Activated T-helper 1 cell treated with Interleukin-2 at 50 U/mL for 16 hours (primary cell): ENCODE measurements around the gene TMA7.
"Not testable (repeated sequence)": the region's sequence is repeated elsewhere in the genome, so short reads cannot be mapped to it uniquely, and the experiment has no call there.

Source experiments
- DNase-seq: peaks from one replicate; pipeline ENCODE4 v3.0.0-alpha.2; 2020; ENCODE audit warnings: low read depth

TMA7 gene

GRCh38 chr3:48439820-48440589 is at the start of gene TMA7, which contains the start of gene CCDC51:
TSS of gene TMA7 (plus strand) at chr3:48440257. CDS start at chr3:48440297, 40 bp downstream.
TSS of gene CCDC51 (minus strand) at chr3:48440119. CDS start at chr3:48435128, 4,991 bp downstream.
- DNase-seq = peak; percentile 97

GRCh38 chr3:48394391-48394790 is 45.7 kb upstream of the TMA7 start:
- no peak for DNase-seq

DNA sequence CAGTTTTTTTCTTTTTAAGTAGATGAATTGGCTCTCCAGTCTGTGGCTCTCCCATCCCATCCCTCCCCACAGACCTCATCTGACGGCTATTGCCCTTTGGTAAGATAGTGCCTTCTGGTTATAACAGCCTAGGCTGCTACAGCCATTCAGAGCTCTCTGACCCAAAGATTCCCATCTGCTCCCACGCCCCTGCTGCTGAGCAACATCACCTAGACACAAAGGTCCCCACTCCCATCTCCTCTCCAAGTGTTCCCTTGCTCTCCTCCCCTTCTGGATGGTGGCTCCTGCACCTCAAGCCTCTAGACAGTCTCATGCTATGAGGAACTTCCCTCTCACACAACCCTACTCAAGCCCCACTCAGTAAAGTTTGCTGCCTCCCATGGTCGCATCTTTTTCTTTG is 44.3 kb upstream of the TMA7 start:
- DNase-seq = no peak

GRCh38 chr3:48397767-48398681 is 42.0 kb upstream of the TMA7 start:
- no peak for DNase-seq

GRCh38 chr3:48398701-48399386 is 41.2 kb upstream of the TMA7 start:
- DNase-seq = no peak

- DNase-seq = no peak
These were observed 40.5 kb upstream of the TMA7 start for GRCh38 chr3:48399387-48400172.

DNA sequence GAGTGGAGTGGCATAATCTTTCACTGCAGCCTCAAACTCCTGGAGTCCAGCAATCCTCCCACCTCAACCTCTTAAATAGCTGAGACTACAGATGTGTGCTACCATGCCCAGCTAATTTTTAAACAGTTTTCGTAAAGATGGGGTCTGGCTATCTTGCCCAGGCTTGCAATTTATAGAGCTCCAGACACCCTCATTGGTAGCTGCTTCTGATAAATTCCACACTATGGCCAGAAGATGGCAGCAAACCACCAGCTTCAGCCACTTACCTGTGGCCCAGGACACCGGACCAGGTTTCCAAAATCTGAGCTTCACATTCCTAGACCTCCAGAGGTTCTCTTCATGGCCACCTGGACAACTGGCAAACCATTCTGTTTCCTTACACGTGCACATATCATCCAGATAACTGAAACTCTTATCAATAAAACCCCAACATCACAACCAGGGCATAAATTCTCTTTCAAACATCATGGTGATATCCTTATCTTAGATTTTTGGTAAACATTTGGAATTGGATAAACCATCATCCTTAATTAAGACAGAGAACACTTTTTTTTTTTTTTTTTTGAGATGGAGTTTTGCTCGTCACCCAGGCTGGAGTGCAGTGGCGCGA is 39.1 kb upstream of the TMA7 start:
- peak; percentile 42 for DNase-seq

GRCh38 chr3:48401434-48401901 is 38.6 kb upstream of the TMA7 start:
- not testable (repeated sequence) for DNase-seq

GRCh38 chr3:48402281-48402732 is 37.8 kb upstream of the TMA7 start:
- DNase-seq = no peak

DNA sequence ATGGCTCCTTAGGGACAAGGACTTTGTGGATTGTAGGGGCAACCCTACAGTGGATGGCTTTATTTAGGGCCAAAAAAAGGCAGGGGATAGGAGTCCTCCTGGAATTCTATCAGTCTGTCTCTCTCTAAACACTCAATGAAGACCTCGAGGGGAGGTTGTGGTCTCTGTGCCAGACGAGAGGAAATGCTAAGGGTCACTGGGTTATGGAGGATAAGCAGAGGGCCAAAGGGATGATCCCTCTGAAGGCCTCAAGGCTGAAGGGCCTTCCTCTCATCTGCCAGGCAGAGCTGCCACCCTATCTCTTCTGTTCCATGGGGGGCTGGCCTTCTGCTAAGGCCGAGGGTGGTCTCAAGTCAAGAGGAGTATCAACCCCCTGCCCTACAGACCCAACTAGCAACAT is 37.1 kb upstream of the TMA7 start:
- DNase-seq = no peak

DNA sequence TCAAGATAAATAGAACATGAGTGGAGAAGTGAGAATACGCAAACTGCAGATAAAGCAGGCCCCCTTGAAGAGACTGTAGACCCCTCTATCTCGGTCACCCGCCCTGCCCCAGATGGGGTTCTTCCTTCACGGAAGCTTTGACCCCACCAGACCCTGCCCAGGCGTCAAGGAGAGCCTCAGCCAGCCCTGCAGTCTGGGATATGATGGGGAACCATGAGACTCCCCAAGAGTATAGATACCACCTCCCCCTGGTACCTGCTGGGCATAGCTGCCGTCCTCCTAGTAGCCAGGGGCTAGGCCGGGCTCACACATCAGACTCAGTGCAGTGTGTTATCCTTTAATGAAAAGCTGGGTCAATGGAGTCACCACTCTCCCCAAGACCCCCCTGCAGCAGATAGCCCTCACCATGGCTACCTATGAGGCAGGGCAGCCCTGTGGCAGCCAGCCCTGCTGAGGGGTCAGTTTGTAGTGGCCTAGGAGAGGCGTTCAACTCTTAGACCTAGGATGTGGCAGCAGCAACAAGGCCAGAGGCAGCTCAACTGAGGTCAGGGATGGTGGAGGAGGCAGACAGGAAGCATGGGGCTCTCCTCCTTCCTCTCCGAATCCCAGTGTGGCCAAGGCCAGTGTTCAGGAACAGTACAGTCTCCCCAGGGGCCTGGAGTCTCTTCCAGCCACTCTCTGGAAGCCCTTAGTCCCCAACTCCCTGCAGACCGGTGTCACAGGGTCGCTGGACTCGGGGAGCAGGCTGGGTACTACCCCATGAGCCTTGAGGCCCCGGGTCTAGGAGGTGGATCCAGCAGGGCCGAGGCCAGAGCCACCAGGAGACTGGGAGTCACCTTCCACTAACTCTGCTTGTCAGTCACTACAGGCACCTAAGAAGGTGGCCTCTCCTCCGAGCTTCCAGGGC is 36.3 kb upstream of the TMA7 start:
- no peak for DNase-seq

- DNase-seq = no peak
These were observed 35.4 kb upstream of the TMA7 start for GRCh38 chr3:48404440-48405342.

DNA sequence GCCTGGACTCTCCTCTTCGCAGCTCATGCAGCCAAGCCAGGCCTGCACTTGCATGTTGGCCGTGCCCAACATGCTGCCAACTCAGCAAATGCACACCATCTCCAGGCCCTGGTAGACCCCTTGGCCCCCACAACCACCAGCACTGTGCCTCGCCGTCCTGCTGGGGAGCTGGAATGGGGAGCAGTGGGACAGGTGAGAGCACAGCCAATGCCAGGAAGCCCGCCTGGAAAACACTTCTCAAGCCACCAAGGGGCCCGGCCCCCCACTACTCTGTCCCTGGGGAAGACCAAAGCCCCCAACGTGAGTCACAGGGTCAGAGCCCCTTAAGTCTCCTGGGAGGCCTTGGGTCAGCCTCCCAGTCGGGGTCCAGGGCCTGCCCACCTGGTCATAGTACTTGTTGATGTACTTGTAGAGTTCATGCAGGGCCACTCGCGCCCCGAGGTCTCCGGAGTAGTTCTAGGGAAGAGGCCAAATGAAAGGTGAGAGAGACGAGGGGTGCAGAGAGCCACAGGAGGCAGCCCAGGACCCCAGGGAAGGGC is 34.6 kb upstream of the TMA7 start:
- no peak for DNase-seq

GRCh38 chr3:48405971-48406370 is 34.1 kb upstream of the TMA7 start:
- no peak for DNase-seq

DNA sequence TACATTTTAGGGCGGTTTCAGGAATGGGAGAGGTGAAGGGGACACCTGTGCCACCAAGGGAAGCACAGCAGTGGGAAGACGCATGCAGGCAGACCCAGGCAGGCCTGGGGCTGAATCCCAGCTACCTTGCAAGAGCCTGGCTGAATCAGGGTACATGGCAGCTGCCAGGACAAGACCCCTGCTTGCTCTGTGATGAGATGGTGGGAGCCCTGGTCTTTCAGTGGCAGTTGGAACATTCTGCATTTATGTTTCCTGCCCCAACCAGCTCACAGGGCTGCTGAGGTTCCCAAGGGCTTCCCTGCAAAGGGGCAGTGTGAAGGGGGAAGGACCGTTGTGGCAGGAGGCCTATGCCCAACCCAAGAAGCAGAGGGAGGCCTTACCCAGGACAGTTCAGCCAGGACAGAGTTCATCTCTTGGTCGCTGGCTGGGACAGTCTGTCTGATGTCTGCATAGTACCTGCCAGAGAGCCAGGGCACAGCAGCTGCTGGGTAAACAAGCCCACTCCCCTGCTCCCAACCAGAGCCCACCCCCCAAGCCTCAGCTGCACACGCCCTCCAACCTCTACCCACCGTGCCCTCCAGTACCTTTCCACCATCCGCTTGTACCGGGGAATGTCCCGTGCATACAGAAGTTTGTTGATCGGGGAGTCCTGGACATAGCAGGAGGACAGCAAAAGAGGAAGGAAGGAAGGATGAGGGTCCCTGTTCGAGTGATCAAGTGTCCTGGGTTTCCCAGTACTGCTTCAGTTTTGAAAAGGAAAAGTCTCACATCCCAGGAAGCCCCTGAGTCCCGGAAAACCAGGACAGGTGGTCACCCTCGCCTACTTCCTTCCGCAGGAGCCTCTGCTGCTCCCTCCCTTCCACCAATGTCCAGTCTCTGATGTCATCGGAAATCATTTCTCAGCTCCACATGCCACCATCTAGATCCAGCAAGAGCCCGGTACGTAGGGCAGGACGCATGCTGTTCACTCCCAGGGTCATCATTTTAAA is 33.3 kb upstream of the TMA7 start:
- DNase-seq = no peak

DNA sequence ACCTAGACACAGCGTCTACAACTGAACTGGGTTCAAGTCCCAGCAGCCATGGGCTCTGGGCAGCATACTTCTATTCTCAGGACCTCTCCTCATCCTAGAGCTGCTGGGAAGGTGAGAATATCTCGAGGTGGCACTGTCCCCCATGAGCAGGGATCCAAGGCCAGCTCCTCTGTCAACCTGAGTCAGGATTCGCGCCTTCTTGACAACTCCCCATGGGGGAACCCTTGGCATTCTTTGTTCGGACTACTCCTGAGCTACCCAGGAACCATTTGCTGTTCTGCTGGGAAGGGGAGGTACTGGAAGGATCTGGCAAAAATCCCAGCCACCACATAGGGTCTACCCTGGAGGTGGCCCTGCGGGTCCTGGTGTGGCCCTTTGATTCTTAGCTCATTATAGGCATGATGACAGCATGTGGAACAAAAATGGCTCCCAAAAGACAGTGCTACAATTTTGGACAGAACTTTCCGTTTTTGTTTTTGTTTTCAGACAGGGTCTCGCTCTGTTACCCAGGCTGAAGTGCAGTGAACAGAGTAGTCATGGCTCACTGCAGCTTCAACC is 32.4 kb upstream of the TMA7 start:
- DNase-seq = no peak

GRCh38 chr3:48408823-48409281 is 31.2 kb upstream of the TMA7 start:
- DNase-seq = no peak
